ENCODE results near the gene SUSD3. TPM values are rescaled to one million over a fixed set of nuclear protein-coding genes. Genes with fewer than 3 reads are reported as not detected.

Gene SUSD3
- total RNA-seq, 1 experiment from 2014 or later, result 9.0 TPM

GRCh38 chr9:93123561-93124283 is 65.2 kb downstream of the SUSD3 start:
- Histone ChIP-seq H3K14ac (ENCODE audit: insufficient read depth, low read length) (no peak overlapping the region), H2BK20ac (ENCODE audit: low read depth, low read length, poor library complexity, severe bottlenecking) (no peak overlapping the region), H3K9ac (ENCODE audit: extremely low read depth, insufficient read length, low read length) (no peak overlapping the region), H3K79me1 (ENCODE audit: insufficient read depth, low read depth, low read length, poor library complexity, severe bottlenecking) (no peaks in the 10 kb centered on the region), H3K18ac (ENCODE audit: insufficient read length, low read depth, low read length) (no peak overlapping the region), H2AFZ (ENCODE audit: low read length) (no peak overlapping the region), H3K4me1 (ENCODE audit: insufficient read depth, low read length) (no peaks in the 10 kb centered on the region), H3K23me2 (ENCODE audit: insufficient read length, low read depth, low read length, poor library complexity, severe bottlenecking) (no peaks in the 10 kb centered on the region), H4K5ac (ENCODE audit: insufficient read length, low read depth, low read length) (no peak overlapping the region), H4K8ac (replicated peaks; ENCODE audit: insufficient read length, low read depth, low read length) (no peak overlapping the region), H3K9me3 (ENCODE audit: control insufficient read depth, low read depth, low read length) (no peaks in the 10 kb centered on the region), H2BK120ac (ENCODE audit: low read depth, low read length, poor library complexity, severe bottlenecking) (no peak overlapping the region), H4K20me1 (ENCODE audit: control insufficient read depth, insufficient read depth, insufficient read length) (no peaks in the 10 kb centered on the region), H3K79me2 (ENCODE audit: insufficient read depth, low read length) (no peaks in the 10 kb centered on the region), H3K23ac (ENCODE audit: insufficient read length, low read depth, low read length) (no peak overlapping the region), H2BK12ac (ENCODE audit: insufficient read length, low read depth, low read length) (no peak overlapping the region), H4K91ac (ENCODE audit: insufficient read length, low read depth, low read length) (no peak overlapping the region), H3K27me3 (ENCODE audit: insufficient read depth, low read length) (no peaks in the 10 kb centered on the region), H3K4ac (ENCODE audit: low read depth, low read length) (no peak overlapping the region), H2BK5ac (ENCODE audit: insufficient read length, low read length) (no peak overlapping the region), H3K27ac (ENCODE audit: insufficient read length, low read depth, low read length) (no peak overlapping the region), H3T11ph (ENCODE audit: low read length) (no peak overlapping the region), H2AK5ac (ENCODE audit: insufficient read length, low read length) (no peak overlapping the region), H2BK15ac (ENCODE audit: low read depth, low read length) (no peak overlapping the region), H3K56ac (ENCODE audit: insufficient read length, low read depth, low read length) (no peak overlapping the region), H3K4me2 (ENCODE audit: insufficient read depth, insufficient read length, low read length) (no peak overlapping the region)
- TF ChIP-seq CTCF (conservative IDR thresholded peaks at IDR 0.05), result no peak
- peak; percentile 12 for DNase-seq
- Mint-ChIP-seq H3K27ac (no peak overlapping the region), H3K36me3 (ENCODE audit: insufficient read depth in 1 of 3, low read depth in 3 of 3) (peaks cover 4 to 17% (median 15%) of the 10 kb centered on the region in 3 experiments; a peak in 5 of 7 replicates), H3K27me3 (ENCODE audit: low read depth) (no peaks in the 10 kb centered on the region; the same call in 1 of the 2 replicates), H3K4me1 (peaks cover 10 to 28% of the 10 kb centered on the region in 2 experiments), H3K4me3 (no peak overlapping the region), H3K9me3 (no peaks in the 10 kb centered on the region)
- no CpG with 5 or more reads among the region's 14 CpGs for WGBS (ENCODE audit: extremely low coverage, insufficient read length, low lambda C conversion rate)

Data from H9 (cell line).